NCI-H526 (cell line): ENCODE results near the gene ZNF540.
"Not testable (repeated sequence)": the region's sequence is repeated elsewhere in the genome, so short reads cannot be mapped to it uniquely, and the experiment has no call there.

Source experiments
- DNase-seq, 2 experiments: peaks; one replicate each; lab custom pipeline; 2025; lab: John Stamatoyannopoulos, UW

ZNF540 gene

GRCh38 chr19:37594304-37594981 lies at the start of gene ZNF540, which contains the start of gene ZNF571:
ZNF540 (plus strand) TSS chr19:37594876; CDS start chr19:37598448, 3,572 bp downstream.
ZNF571 (minus strand) TSS chr19:37594792; CDS start chr19:37586676, 8,116 bp downstream.
- DNase-seq = peak; percentile 95 to 98

DNA sequence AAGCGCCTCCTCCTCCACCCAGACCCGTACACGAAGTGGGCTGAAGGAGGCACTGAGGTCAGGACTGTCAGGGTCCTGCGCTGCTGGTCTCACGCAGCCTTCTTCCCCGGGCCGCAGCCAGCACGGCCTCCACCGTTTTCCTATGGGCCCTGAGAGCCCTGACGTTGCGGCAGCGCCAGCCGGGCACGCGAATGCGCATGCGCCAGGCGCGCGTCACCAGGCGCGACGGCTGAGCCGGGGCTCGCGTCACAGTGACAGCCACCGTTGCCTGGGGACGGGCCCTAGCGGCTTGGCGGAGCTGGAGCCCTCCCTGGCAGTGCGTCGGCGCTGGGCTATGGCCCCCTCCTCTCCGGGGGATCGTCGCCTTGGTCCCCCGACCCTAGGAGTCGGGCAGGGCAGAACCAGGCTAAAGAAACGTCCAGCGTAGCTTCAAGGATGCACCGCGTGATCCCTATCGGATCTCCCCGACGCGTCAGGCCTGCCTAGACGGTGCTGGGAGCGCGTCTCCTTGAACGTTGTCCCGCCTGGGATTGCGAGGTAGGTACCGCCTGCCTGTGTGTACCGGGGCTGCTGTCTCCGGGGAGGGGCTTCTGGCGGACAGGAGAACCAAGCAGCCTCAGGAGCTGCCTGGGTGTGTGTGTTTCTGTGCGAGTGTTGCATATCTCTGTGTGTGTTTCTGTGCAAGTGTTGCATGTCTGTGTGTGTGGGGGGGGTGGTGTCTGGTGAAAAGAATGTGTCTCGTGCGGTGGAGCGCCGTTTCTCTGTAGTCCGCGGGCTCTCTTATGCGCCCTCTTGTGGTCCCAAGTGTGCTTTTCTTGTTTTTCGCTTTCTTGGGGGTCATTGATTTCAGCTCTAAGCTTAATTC lies 43.3 kb upstream of the ZNF540 start:
- no peak for DNase-seq

DNA sequence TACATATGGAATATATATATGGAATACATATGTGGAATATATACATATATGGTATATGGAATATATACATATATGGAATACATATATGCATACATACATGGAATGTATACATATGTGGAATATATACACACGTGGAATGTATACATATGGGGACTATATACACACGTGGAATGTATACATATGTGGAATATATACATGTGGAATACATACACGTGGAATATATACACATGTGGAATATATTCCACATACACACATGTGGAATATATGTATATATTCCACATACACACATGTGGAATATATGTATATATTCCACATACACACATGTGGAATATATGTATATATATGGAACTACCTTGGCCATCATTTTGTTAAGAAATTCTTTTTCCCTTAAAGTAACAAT lies 31.2 kb upstream of the ZNF540 start:
- DNase-seq = no peak

- DNase-seq = no peak
Observed at GRCh38 chr19:37564624-37565369, 29.9 kb upstream of the ZNF540 start.

DNA sequence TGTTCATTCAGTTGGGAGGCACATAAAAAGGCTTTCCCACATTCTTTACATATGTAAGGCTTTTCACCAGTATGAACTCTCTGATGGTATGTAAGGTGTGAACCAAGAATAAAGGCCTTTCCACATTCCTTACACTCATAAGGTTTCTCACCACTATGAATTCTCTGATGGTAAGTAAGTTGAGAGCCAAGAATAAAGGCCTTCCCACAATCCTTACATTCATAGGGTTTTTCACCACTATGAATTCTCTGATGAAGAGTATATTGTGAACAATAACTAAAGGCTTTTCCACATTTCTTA lies 29.4 kb upstream of the ZNF540 start:
- no peak for DNase-seq

DNA sequence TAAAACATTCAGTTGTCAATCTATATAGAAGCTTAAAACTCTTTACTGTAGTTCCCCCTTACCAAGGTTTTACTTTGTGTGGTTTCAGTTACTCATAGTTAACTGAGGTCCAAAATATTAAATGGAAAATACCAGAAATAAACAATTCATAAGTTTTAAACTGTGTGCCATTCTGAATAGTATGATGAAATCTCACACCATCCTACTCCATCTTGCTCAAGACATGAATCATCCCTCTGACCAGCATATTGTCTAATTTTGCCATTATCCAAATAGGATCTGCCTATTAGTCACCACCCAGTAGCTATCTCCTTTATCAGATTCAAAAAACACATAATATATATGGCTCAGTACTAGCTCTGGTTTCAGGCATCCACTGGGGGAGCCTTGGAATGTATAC lies 22.5 kb upstream of the ZNF540 start:
- no peak for DNase-seq

DNA sequence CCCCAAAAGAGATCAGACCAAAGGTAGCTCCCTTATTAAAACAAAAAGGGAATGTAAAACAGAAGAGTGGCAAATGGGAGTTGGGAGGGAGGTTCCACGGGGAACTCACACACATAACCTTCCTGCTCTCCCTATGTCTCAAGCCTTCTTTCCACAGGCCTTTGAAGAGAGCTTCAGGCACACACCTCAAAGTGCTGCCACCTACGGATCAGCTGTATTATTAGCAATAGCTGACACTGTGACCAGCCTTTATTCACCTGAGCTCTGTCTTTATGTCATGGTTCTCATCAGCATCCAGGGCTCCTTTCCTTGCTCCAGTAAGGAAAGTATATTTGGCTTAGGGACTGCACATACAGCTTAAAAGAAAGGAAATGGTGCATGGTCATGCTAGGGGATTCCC lies 11.3 kb upstream of the ZNF540 start:
- no peak for DNase-seq

DNA sequence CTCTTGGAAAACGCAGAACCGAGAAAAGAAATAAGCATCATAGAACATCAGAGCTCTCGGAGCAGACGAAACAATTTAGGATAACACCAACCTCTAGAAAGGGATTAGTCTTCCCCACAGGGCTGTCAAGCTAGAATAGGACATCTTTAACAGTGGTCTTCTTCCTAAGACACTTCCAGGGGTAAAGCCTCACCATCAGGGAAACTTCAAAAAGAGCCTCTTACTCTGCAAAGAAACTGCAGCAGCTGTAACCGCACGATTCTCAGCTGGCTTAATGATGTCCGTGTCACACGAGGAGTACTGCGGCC lies 726 bp upstream of the ZNF540 start:
- no peak for DNase-seq

DNA sequence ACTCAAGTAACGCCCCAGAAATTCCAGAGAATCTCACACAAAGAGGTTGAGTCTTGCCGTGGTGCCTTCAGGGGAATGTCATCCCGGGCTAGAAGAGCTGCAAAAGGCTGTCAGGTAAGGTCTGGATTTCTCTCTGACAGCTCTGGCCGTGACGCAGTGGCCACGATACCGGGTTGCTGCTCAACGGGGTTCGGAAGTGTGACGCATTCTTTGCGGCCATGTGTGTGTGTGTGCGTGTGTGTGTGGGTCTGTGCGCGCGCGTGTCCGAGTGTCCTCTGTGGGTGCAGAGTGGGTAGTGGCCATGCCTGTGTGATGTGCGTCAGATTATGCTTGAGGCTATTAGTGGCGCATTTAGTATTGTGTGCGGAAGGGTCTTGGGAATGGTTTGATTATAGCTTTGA lies 306 bp downstream of the ZNF540 start:
- DNase-seq = no peak

- no peak for DNase-seq
Observed at GRCh38 chr19:37635076-37636056, 40.7 kb downstream of the ZNF540 start.

- no peak for DNase-seq
Observed at GRCh38 chr19:37654118-37654517, 59.4 kb downstream of the ZNF540 start.

DNA sequence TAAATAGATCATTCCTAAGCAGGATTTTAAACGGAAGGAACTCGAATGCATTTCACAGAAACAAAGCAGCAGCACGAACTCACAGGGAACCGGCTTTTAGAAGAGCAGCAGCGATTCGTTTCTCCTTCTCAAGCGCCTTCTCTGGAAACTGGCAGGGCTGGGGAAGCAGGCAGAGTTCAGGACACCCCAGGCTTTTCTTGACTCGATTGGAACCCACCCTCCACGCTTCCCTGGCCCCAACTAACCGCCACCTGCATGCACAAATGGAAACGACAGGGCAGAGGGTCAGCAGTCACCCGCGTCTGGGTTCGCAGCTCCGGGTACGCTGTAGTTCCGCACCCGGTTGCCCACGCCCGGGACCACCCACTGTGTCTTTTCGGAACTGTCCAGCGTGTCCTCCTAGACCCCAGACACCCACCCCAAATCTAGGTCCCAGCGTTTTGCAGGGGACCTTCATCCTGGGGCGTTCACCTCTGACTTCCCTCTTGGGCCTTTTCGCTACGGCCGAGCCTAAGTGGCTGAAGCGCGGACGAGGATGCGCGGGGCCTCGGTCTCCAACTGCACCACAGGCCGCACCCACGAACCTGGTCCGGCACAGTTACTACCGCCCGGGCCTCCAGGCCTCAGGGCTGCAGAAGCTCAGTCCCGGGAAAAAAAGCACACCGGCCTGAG lies 60.1 kb downstream of the ZNF540 start:
- DNase-seq = peak; percentile 38 to 81

GRCh38 chr19:37655301-37655688 lies 60.6 kb downstream of the ZNF540 start, which contains the start of gene ZFP30:
ZFP30 (minus strand) TSS chr19:37655465; CDS start chr19:37647822, 7,643 bp downstream.
- DNase-seq = peak; percentile 72 to 89

DNA sequence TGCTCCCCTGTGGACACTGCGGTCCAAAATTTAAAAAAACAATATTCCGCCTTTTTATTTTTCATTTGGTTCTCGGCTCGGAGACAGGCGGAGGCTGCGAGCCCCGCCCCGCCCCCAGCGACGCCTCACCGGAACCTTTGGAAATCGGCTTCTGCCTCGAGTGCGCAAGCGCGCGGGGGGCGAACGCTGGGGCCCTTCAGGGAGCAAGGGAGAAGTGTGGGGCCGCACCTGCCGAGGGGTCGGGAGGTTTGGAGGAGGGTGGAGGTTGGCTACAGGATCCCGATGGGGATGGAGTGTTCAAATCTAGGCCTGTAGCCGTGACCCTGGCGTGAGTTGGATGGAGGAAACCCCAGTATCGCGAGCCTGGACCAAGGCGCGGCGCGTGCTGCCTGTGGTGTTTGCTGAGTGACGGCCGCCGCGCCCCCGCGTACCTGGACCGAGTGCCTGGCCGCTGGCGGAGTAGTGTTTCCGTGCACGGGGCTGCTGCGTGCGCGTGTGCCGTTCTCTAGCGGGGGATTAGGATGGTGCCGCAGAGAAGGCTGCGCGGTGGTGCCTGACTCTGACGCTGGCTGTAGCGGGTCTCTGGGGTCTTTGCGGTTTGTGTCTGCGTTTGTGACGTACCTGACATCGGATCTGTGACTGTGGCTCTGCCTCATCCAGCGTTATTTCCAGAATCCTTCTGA lies 61.2 kb downstream of the ZNF540 start:
- DNase-seq = peak; percentile 83 to 93

GRCh38 chr19:37657157-37657556 lies 62.5 kb downstream of the ZNF540 start:
- DNase-seq = not testable (repeated sequence)
